Cardiac atrium fibroblast (primary cell): ENCODE results near the gene CMC2. TPM values are rescaled to one million over a fixed set of nuclear protein-coding genes. Genes with fewer than 3 reads are reported as not detected.

Experiments used
- total RNA-seq: library from RNA; depleted of rRNA; stranded (reverse); fragments of >200 nt; gene quantifications from 2 replicates; pipeline ENCODE4 v1.2.3, GENCODE V29; 2015

The CMC2 gene
- 46.4 and 52.5 TPM in 2 replicates for total RNA-seq

GRCh38 chr16:81006813-81007695, at the start of gene CMC2, which contains the start of gene CENPN:
Gene CMC2 (minus strand): TSS chr16:81006885. CDS start chr16:80997394, 9,491 bp downstream.
Gene CENPN (plus strand): TSS chr16:81007214. CDS start chr16:81011940, 4,726 bp downstream.

GRCh38 chr16:81035398-81035974, 28.8 kb upstream of the CMC2 start, which contains the start of gene ATMIN:
Gene ATMIN (plus strand): TSS chr16:81035842. CDS start chr16:81035871, 29 bp downstream.

Other genes starting within 250 kb of the CMC2 start
- gene CDYL2, start 202.3 kb downstream of the CMC2 start, total RNA-seq, result 2.7 and 4.4 TPM in 2 replicates
- 16.7 and 17.9 TPM in 2 replicates for gene CENPN, start 329 bp upstream of the CMC2 start, total RNA-seq
- 25.5 and 29.5 TPM in 2 replicates for gene ATMIN, start 29.0 kb upstream of the CMC2 start, total RNA-seq
- 0.18 and 0.32 TPM in 2 replicates for gene C16orf46, start 70.4 kb upstream of the CMC2 start, total RNA-seq
- gene GCSH, start 89.5 kb upstream of the CMC2 start, total RNA-seq, result 13.1 and 19.7 TPM in 2 replicates
- not detected in 2 replicates for gene BCO1, start 231.8 kb upstream of the CMC2 start, total RNA-seq